DOHH2 (cell line): ENCODE measurements around the gene ALPL.

Source experiments
- H3F3A ChIP-seq: fragments of 200-600 bp; sonication (generic), shearing (Covaris generic); 2 replicates; pipeline ENCODE4 v1.6.0; 2016; ENCODE audit warnings: antibody characterized with exemption, mild to moderate bottlenecking; ENCODE audit not compliant: control insufficient read depth, insufficient read depth
- H3K27ac ChIP-seq: fragments of 200-600 bp; sonication (generic); 2 replicates; pipeline ENCODE4 v1.5.1; 2014; ENCODE audit warnings: low read depth, mild to moderate bottlenecking, low read length, moderate library complexity
- H3K27me3 ChIP-seq: fragments of 200-600 bp; sonication (generic); 2 replicates; pipeline ENCODE4 v1.6.1; 2014; ENCODE audit warnings: mild to moderate bottlenecking, low read length, mixed read lengths; ENCODE audit not compliant: control insufficient read depth
- H3K36me3 ChIP-seq: fragments of 200-600 bp; sonication (generic); 2 replicates; pipeline ENCODE4 v1.6.1; 2014; ENCODE audit warnings: mild to moderate bottlenecking, low read length, moderate library complexity, mixed read lengths; ENCODE audit not compliant: control insufficient read depth
- H3K4me1 ChIP-seq: fragments of 200-600 bp; sonication (generic); 2 replicates; pipeline ENCODE4 v1.6.1; 2014; ENCODE audit warnings: mild to moderate bottlenecking, low read length, mixed read lengths; ENCODE audit not compliant: control insufficient read depth
- H3K4me2 ChIP-seq: fragments of 200-600 bp; sonication (generic); 2 replicates; pipeline ENCODE4 v1.6.0; 2014; ENCODE audit warnings: mild to moderate bottlenecking, low read length, moderate library complexity
- H3K4me3 ChIP-seq: fragments of 200-600 bp; sonication (generic); 2 replicates; pipeline ENCODE4 v1.5.1; 2014; ENCODE audit warnings: mild to moderate bottlenecking, low read length, mixed read lengths
- H3K79me2 ChIP-seq: fragments of 200-600 bp; sonication (generic); 2 replicates; pipeline ENCODE4 v1.6.1; 2014; ENCODE audit warnings: mild to moderate bottlenecking, low read length, mixed read lengths; ENCODE audit not compliant: control insufficient read depth
- H3K9me2 ChIP-seq: fragments of 200-600 bp; sonication (generic); replicated peaks from 2 replicates; pipeline ENCODE4 v1.6.1; 2014; ENCODE audit warnings: mild to moderate bottlenecking, low read length, mixed read lengths; ENCODE audit not compliant: control insufficient read depth
- H3K9me3 ChIP-seq: fragments of 200-600 bp; sonication (generic); 2 replicates; pipeline ENCODE4 v1.6.1; 2014; ENCODE audit warnings: antibody characterized with exemption, low read length, mixed read lengths; ENCODE audit not compliant: control insufficient read depth, insufficient read depth
- H4K20me1 ChIP-seq: fragments of 200-600 bp; sonication (generic); 2 replicates; pipeline ENCODE4 v1.6.0; 2014; ENCODE audit warnings: low read depth, mild to moderate bottlenecking, antibody characterized with exemption, low read length, moderate library complexity; ENCODE audit not compliant: control insufficient read depth, insufficient read depth
- CTCF ChIP-seq: fragments of 200-600 bp; sonication (generic); IDR thresholded peaks from one replicate; pipeline ENCODE4 v1.5.1; 2014; ENCODE audit warnings: antibody characterized with exemption, mild to moderate bottlenecking, low read depth, low read length; ENCODE audit not compliant: poor library complexity, severe bottlenecking
- EZH2phosphoT487 ChIP-seq: fragments of 200-600 bp; sonication (generic); IDR thresholded peaks from 2 replicates; pipeline ENCODE4 v1.6.1; 2017; ENCODE audit warnings: borderline replicate concordance, mild to moderate bottlenecking, antibody characterized with exemption, low read length, moderate library complexity, mixed read lengths

ALPL gene

GRCh38 chr1:21531241-21531640, 22.0 kb downstream of the ALPL start:
- Histone ChIP-seq H3K9me3 (no peaks in the 10 kb centered on the region), H3K4me1 (no peaks in the 10 kb centered on the region), H3K4me3 (no peak overlapping the region), H3K36me3 (no peaks in the 10 kb centered on the region), H3K27me3 (peaks cover 59% of the 10 kb centered on the region), H3K9me2 (no peaks in the 10 kb centered on the region), H3K79me2 (no peaks in the 10 kb centered on the region), H3K27ac (no peak overlapping the region), H3F3A (peaks cover 6% of the 10 kb centered on the region; the same call in 1 of the 2 replicates), H3K4me2 (no peak overlapping the region), H4K20me1 (peaks cover 4% of the 10 kb centered on the region; the same call in 1 of the 2 replicates)
- TF ChIP-seq CTCF = no peak
- no peak for TF ChIP-seq EZH2phosphoT487

- no peak overlapping the region for H3K27ac ChIP-seq
- no peak overlapping the region for H3K4me2 ChIP-seq
- peaks cover 52% of the 10 kb centered on the region for H3K27me3 ChIP-seq
- H4K20me1 ChIP-seq = peaks cover 4% of the 10 kb centered on the region; the same call in 1 of the 2 replicates
- no peaks in the 10 kb centered on the region for H3K9me3 ChIP-seq
- H3K9me2 ChIP-seq = no peaks in the 10 kb centered on the region
- H3K4me1 ChIP-seq = no peaks in the 10 kb centered on the region
- no peak overlapping the region for H3K4me3 ChIP-seq
- no peaks in the 10 kb centered on the region for H3K36me3 ChIP-seq
- H3F3A ChIP-seq = no peaks in the 10 kb centered on the region
- no peaks in the 10 kb centered on the region for H3K79me2 ChIP-seq
- TF ChIP-seq CTCF = no peak
- no peak for TF ChIP-seq EZH2phosphoT487
Measured at GRCh38 chr1:21532496-21532895, 23.3 kb downstream of the ALPL start.

GRCh38 chr1:21532992-21533534, 23.8 kb downstream of the ALPL start:
- no peak overlapping the region for H3K4me2 ChIP-seq
- no peaks in the 10 kb centered on the region for H3K36me3 ChIP-seq
- H3K27ac ChIP-seq = no peak overlapping the region
- H3K4me1 ChIP-seq = no peaks in the 10 kb centered on the region
- H3K27me3 ChIP-seq = peaks cover 49% of the 10 kb centered on the region
- H3K79me2 ChIP-seq = no peaks in the 10 kb centered on the region
- H3K4me3 ChIP-seq = no peak overlapping the region
- H3K9me2 ChIP-seq = no peaks in the 10 kb centered on the region
- H3K9me3 ChIP-seq = no peaks in the 10 kb centered on the region
- H3F3A ChIP-seq = no peaks in the 10 kb centered on the region
- peaks cover 4% of the 10 kb centered on the region; the same call in 1 of the 2 replicates for H4K20me1 ChIP-seq
- TF ChIP-seq CTCF (no peak), EZH2phosphoT487 (no peak)
